Measurements from ENCODE around the gene UBC. TPM values are rescaled to one million over a fixed set of nuclear protein-coding genes. Genes with fewer than 3 reads are reported as not detected.

Gene UBC
- total RNA-seq, 1 experiment from 2014 or later = 523 TPM

DNA sequence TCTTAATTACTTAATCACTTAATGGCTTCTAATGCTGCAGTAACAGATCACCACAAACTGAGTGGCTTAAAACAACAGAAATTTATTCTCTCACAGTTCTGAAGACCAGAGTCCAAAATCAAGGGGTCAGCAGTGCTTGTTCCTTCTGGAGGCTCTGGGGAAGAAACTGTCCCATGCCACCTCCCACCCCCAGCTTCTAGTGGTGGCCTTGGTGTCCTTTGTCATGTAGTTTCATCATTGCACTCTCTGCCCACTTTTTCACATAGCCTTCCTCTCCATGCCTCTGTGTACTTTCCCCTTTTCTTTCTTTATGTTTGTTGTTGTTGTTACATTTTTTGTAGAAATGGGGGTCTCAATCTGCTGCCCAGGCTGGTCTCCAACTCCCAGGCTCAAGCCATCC, 16.1 kb upstream of the UBC start:
- H4K91ac ChIP-seq (ENCODE audit: insufficient read length, low read depth, low read length) = no peak overlapping the region
- no peak overlapping the region for H3K4ac ChIP-seq (ENCODE audit: low read depth, low read length)
- H2BK20ac ChIP-seq (ENCODE audit: low read depth, low read length, poor library complexity, severe bottlenecking) = no peak overlapping the region
- TF ChIP-seq, protein P1, sequence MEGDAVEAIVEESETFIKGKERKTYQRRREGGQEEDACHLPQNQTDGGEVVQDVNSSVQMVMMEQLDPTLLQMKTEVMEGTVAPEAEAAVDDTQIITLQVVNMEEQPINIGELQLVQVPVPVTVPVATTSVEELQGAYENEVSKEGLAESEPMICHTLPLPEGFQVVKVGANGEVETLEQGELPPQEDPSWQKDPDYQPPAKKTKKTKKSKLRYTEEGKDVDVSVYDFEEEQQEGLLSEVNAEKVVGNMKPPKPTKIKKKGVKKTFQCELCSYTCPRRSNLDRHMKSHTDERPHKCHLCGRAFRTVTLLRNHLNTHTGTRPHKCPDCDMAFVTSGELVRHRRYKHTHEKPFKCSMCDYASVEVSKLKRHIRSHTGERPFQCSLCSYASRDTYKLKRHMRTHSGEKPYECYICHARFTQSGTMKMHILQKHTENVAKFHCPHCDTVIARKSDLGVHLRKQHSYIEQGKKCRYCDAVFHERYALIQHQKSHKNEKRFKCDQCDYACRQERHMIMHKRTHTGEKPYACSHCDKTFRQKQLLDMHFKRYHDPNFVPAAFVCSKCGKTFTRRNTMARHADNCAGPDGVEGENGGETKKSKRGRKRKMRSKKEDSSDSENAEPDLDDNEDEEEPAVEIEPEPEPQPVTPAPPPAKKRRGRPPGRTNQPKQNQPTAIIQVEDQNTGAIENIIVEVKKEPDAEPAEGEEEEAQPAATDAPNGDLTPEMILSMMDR (conservative IDR thresholded peaks at IDR 0.05) = no peak
- H3T11ph ChIP-seq (ENCODE audit: low read length) = no peak overlapping the region
- Mint-ChIP-seq H3K4me1 (peaks cover 11 to 13% of the 10 kb centered on the region in 2 experiments), H3K27ac (no peak overlapping the region), H3K36me3 (ENCODE audit: insufficient read depth in 1 of 3, low read depth in 3 of 3) (no peaks in the 10 kb centered on the region; a peak in 2 of 7 replicates), H3K4me3 (no peak overlapping the region), H3K9me3 (peaks cover 3 to 6% of the 10 kb centered on the region in 2 experiments; a peak in 3 of 5 replicates), H3K27me3 (ENCODE audit: low read depth) (peaks cover 9% of the 10 kb centered on the region)
- no peak overlapping the region for H4K5ac ChIP-seq (ENCODE audit: insufficient read length, low read depth, low read length)
- no peak overlapping the region for H3K9ac ChIP-seq (ENCODE audit: extremely low read depth, insufficient read length, low read length)
- no peak overlapping the region for H2AFZ ChIP-seq (ENCODE audit: low read length)
- H3K9me3 ChIP-seq (ENCODE audit: control insufficient read depth, low read depth, low read length) = no peaks in the 10 kb centered on the region
- H3K4me1 ChIP-seq (ENCODE audit: insufficient read depth, low read length) = no peaks in the 10 kb centered on the region
- no peak overlapping the region for H3K4me2 ChIP-seq (ENCODE audit: insufficient read depth, insufficient read length, low read length)
- no peak overlapping the region for H2BK12ac ChIP-seq (ENCODE audit: insufficient read length, low read depth, low read length)
- H2BK120ac ChIP-seq (ENCODE audit: low read depth, low read length, poor library complexity, severe bottlenecking) = no peak overlapping the region
- DNase-seq = no peak
- no peak overlapping the region for H3K27ac ChIP-seq (ENCODE audit: insufficient read length, low read depth, low read length)
- no peaks in the 10 kb centered on the region for H3K23me2 ChIP-seq (ENCODE audit: insufficient read length, low read depth, low read length, poor library complexity, severe bottlenecking)
- no peak overlapping the region for H2AK5ac ChIP-seq (ENCODE audit: insufficient read length, low read length)
- H2BK5ac ChIP-seq (ENCODE audit: insufficient read length, low read length) = no peak overlapping the region
- H3K56ac ChIP-seq (ENCODE audit: insufficient read length, low read depth, low read length) = no peak overlapping the region
- H3K18ac ChIP-seq (ENCODE audit: insufficient read length, low read depth, low read length) = no peak overlapping the region
- no peaks in the 10 kb centered on the region for H3K79me2 ChIP-seq (ENCODE audit: insufficient read depth, low read length)
- H4K8ac ChIP-seq (replicated peaks; ENCODE audit: insufficient read length, low read depth, low read length) = no peak overlapping the region
- no peaks in the 10 kb centered on the region for H3K27me3 ChIP-seq (ENCODE audit: insufficient read depth, low read length)
- H3K23ac ChIP-seq (ENCODE audit: insufficient read length, low read depth, low read length) = no peak overlapping the region
- H3K14ac ChIP-seq (ENCODE audit: insufficient read depth, low read length) = no peak overlapping the region
- no peak overlapping the region for H2BK15ac ChIP-seq (ENCODE audit: low read depth, low read length)
- no peaks in the 10 kb centered on the region for H3K79me1 ChIP-seq (ENCODE audit: insufficient read depth, low read depth, low read length, poor library complexity, severe bottlenecking)
- no peaks in the 10 kb centered on the region for H4K20me1 ChIP-seq (ENCODE audit: control insufficient read depth, insufficient read depth, insufficient read length)

All from H9 (cell line).